HG02678 (cell line): Measurements from ENCODE around the gene AMT.

ENCODE experiments used
- ATAC-seq: cut with Tn5 transposase; IDR thresholded peaks from one replicate; pipeline ENCODE4 v1.9.1; 2021; ENCODE audit warnings: mild to moderate bottlenecking, moderate library complexity; ENCODE audit not compliant: unreplicated experiment

Gene AMT, protein sequence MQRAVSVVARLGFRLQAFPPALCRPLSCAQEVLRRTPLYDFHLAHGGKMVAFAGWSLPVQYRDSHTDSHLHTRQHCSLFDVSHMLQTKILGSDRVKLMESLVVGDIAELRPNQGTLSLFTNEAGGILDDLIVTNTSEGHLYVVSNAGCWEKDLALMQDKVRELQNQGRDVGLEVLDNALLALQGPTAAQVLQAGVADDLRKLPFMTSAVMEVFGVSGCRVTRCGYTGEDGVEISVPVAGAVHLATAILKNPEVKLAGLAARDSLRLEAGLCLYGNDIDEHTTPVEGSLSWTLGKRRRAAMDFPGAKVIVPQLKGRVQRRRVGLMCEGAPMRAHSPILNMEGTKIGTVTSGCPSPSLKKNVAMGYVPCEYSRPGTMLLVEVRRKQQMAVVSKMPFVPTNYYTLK

DNA sequence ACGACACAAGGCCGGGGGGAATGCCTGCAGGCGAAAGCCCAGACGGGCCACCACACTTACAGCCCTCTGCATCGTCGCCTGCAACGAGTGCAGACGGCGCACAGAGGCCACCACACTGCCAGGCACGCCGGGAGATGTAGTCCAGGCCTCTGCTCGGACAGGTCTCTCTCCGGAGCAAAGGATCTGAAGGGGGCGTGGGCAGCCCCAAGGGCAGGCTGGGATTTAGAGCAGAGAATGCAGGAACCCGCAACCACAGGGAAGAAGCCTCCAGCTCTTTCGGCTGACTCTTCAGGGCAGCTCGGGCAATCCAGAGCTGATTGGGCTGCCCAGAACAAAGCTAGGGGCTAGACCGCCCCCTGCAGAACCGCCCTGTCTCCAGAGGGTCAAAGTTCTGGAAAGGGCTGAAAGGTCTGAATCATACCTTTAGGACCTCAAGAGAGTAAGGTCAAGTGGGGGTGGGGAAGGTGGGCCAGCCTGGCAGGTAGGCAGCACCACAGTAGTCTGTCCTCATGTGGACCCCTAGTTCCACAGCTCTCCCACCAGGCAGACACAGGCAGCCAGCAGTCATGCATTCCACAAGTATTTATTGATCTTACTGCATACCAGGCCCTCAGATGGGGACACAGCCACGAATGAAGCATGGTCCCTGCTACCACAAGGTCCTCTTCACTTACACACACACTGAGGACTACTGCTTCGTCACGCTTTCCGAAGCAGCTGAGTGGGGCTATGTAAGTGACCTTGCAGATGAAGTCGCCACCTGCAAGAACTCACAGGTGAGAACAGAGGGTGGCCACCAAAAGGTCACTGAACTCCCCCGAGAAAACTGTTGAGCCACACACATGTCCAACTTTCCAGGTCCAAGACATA, at the start of gene AMT:
AMT (minus strand) TSS at position 95 of the 870 bp plus-strand sequence; CDS start at position 72, 23 bp downstream.
- no peak for ATAC-seq

DNA sequence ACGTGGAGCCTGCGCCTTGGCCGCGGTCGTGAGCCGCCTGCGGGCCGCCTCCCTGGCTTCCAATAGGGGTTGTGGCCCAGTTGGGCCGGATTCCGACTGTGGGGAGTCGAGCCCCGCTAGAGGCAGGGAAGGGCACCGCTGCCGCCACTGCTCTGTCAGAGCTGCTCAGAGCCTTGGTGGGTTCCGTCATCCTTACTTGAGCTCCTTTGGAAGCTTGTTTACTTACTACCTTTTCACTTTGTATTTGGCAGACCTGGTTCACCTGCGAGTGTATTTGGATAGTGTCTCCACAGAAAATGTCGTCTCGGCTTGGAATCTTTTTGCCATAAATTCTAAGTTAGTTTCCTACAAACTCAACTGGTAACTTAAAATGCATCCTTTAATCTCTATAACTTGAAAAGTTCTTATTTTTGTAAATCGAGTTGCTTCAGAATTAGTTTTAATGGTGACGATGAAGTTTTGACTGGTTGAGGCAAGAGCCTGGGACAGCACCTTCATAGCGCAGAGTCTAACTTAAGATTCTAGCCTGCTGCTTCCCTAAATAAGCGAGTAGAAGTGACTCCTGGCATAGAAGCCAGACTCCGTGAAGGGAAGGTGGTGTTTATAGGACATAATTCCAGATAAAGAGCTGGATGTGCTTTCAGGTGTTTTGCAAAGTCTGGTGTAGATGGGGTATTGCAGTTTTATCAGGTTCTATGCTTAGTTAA, 48.6 kb upstream of the AMT start:
- peak; percentile 20 for ATAC-seq

DNA sequence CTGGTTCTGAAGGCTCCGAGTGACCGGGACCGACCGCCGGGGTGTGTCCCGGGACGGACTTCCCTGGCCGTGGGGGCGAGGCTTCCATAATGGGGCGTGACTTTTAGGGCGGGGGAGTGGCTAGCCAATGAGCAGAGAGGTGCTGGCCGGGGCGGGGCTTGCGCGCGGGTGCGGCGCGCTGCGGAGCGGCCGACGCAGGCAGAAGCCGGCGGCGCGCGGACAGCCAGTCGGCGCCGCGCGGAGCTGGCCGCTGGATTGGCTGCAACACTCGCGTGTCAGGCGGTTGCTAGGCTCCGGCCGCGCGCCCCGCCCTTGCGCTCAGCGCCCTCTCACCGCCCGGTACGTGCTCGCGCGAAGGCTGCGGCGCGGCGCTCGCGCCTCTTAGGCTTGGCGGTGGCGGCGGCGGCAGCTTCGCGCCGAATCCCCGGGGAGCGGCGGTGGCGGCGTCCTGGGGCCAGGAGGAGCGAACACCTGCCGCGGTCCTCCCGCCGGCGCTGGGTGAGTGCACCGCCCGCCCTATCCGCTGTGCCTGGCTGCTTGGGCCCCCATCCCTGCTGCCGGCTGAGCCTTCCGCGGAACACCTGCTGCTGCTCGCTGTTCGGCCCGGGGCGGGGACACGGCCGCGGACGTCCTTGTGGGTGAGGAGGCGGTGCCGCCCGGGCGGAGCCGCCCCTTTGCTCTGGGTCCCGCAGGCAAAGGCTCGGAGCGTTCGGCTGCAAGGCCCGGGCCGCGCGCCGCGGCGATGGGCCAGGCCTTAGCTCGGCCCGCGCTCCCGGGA, 47.9 kb upstream of the AMT start, which contains the start of gene DAG1:
DAG1 (plus strand) TSS at position 332 of the 778 bp plus-strand sequence. CDS start 40,268 bp downstream, outside the sequence.
- peak; percentile 84 for ATAC-seq

DNA sequence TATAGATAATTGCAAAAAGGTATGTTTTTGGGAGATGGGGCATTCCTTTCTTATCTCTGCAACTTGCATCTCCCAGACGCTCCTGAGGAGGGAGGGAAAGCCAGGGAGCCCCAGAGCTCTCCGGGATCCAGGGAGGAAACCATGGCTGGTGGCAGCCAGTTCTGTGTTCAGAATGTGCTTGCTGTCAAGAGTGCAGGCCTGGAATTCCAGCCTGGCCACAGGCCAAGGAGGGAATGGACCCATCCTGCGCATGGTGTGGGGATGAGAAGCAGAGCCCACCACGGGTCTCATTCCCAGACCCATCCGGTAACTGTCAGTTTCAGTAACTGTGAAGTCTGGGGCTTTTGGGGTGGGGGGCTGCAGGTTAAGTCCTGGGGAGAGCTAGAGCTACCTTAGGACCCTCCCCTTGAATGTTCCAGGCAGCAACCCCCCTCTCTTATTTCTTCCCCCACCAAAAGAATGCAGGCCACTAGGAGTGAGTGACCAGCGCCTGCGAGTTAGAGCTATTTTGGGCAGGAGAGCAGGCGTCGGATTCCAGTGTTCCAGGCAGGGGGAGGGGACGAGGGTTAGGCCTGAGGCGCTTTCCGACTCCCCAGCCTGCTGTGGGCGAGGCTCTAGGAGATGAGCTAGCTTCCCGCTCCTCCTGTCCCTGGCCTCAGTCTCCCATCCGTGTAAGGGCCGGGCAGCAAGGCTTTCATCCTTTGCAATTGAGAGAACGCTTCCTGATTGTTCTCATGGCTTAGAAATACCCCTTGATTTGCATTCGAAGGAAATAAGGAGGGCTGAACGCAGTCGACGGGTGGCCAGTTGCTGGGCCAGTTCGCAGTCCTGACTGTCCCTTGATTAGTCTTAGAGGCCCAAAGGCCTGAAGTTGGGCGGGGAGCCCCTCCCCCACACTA, 47.0 kb upstream of the AMT start:
- no peak for ATAC-seq

DNA sequence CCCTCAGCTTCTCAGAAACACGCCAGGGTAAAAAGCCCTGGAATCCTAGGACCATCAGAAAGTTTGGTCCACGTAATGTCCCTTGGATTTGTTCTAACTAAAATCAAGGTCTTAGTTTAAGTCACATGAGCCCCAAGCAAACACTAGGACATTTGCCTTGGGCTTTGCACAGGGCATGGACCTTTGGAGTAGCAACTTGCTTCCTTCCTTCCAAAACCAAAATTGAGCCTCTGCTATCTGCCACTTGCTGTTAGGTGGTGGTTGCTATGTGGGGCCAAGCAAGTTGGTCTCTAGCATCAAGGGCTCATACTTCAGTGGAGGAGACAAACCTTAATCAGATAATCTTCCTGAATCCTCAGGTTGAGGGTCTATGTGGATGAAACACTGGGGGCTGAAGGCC, 43.8 kb upstream of the AMT start:
- ATAC-seq = no peak

DNA sequence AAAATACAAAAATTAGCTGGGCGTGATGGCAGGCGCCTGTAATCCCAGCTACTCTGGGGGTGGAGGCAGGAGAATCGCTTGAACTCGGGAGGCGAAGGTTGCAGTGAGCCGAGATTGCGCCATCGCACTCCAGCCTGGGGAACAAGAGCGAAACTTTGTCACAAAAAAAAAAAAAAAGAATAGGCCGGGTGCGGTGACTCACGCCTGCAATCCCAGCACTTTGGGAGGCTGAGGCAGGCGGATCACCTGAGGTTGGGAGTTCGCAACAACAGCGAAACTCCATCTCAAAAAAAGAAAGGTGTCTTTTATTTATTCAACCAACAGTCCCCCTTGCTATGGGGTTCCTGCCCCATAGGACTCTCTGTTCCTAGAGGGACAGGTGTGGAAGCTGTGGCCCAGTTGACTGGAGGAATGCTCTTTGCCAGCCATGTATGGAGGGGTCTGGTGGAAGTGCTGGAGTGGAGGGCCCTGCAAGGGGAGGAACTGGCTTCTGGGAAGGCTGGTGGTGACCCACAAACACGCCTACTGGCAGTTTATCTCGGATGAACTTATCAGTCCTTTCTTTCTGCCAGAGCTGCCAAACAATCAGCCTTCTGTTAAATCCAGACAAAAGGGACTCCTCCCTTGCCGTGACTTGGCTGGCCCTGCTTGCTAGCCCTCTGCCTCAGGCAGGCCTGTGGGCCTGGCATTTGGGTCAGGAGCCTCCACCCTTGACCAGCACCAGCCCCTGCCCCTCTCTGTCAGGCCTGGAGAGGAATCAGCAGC, 43.2 kb upstream of the AMT start:
- no peak for ATAC-seq

DNA sequence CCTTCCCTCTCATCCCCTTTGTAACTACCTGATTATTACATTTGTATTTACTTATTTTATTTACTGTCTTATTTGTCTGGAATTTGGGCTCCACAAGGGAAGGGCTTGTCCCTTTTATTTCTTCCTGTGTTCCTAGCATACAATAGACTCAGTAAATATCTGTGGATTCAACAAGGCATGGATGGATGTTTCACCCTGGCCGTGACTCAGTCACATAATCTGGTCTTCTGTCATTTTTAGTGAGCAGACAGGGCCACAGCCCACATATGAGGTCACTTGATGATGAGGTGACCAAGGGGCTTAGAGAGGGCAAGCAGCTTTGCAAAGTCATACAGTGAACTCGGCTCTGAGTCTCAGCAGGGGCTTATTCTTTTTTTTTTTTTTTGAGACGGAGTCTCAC, 39.9 kb upstream of the AMT start:
- ATAC-seq = no peak

DNA sequence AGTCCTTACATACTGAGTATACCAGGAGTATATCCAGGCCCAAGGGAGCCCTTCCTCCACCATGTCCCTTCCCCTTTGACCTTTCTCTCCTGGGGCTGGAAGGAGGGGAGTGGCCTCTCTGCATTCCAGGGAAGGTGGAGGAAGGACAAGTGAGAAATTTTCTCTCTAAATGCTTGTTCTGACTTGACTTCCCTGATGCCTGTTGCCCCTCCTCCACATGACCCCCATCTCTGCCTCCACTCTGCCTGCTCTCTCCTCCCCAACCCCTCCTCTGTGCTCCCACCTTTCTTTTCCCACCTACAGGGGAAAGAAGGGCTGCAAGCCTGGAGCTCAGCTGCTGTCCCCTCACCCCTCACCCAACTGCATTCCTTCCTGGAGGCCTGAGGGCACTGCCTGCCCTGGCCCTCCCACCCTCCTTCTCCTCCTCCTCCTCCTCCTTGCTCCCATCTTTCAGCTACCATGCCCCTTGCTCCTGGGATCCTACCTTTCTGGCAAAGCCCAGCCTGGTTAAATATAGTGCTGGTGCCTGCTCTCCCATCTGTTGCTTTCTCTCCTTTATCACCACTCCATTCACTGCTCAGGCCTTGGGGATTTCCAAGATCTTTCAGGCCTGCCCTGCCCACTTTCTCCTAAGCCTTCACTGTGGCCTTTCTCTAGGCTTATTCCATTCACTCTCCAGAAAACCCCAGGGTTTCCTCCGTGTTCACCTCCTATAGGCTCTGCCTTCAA, 39.3 kb upstream of the AMT start:
- no peak for ATAC-seq

DNA sequence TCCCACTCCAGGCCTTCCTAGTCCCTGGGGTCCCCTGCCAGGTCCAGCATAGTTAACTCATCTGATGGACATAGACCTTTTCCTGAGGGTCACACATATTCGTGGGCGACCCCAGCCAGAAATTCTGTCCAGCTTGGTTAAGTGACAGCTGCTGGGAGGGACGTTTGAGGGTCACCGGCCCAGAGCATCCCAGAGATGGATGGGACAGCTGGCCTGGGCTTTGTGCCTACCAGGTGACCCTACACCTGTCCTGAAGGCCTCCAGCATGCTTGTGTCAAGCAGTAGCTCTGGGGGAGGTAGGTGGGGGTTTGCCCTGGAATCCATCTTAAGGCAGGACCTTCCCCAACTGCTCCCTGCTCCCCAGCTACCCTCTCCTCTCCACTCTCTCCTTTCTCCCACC, 38.7 kb upstream of the AMT start:
- no peak for ATAC-seq

DNA sequence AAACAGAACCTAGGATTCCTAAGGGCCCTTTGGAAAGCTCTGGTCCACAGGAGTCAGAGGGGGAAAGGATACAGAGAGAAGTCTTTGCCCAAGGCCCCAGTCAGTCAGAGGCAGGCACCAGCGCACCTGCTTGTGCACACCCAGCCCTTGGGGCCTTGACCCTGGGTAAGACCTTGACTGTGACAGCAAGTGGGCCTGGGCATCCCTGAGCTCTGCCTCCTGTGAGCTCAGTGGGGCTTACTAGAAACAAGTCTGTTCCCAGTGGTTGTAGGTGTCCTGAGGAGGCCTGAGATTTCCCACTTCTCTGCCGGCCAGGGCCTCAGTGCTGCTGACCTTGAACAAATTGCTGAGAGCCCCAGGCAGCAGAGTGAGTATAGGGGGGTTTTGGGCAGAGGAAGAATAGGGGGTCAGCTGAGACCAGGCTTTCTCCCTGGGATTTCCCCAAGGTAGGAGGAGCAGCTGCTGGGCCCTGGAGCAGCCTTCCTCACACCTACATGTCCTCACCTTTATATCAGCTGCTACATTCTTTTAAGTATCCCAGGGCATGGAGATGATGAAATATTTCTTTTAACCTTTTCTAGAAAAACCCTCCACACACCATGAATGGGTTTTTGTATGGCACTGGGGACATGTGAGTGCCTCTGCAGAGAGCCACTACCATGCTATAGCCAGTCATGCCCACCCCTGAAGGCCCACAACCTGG, 38.1 kb upstream of the AMT start:
- no peak for ATAC-seq

DNA sequence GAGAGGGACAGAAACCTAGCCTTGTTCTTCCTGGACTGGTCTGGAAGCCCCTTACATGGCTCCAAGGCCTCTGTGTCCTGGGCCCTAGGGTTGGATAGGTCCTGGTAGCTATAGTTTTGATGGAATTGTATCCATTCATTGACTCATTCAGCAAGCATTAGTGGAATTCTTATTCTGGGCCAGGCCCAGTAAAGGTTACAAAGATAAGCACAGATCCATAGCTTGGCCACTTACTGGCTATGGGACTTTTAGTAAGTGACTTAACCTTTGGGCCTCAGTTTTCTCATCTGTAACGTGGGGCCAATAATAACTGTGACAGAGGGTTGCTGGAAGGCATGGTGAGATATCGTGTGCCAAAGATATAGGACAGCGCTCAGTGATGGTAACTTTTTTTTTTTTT, 34.2 kb upstream of the AMT start:
- ATAC-seq = no peak

DNA sequence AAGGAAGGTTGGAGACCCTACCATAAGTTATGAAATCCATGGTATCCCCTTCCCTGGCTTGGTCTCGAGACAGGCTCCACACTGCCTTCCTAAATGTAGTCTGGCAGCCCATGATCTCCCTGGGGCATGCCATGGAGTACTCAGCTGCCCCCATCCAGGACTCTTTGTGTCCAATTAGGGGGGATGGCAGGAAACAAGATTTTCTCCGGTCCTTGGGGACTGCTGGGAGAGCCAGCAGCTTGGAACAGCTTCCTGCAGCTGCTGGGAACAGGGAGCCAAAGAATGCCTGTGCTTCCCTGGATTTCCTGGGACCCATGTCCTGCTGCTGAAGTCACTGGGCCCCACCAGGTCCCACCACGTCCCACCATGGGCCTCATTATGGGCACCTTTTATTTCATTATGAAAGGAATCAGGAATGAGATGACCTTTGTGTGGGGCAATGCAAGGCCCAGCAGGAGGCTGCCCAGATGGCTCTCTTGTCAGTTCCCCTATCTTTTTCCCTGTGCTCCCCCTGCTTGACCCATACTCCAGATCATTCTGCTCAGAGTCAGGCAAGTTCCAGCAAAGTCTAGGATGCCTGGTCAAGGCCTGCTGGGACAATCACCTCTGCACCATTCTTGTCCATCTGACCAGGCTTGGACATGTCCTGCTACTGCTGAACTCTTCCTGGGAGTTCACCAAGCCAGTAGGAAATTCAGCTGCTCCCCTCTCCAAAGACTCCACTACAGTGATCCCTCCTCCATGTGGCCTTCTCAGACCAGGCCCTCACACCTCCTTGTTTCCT, 32.8 kb upstream of the AMT start:
- ATAC-seq = no peak

DNA sequence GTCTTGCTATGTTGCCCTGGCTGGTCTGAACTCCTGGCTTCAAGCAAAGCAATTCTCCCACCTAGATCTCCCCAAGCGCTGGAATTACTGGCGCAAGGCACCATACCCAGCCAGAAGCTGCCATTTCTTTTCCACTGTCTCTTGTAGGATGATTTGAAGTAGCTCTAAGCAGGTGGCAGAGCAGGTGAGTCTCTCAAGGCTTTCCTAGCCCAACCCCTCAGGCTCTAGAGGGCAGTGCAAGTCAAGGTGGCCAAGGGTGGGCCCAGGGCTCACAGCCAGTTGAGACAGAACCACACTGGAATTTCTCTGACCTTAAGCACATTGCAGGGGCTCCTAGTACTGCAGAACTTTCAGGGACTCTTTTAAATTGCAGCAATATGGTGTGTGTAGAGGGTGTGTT, 32.2 kb upstream of the AMT start:
- ATAC-seq = no peak

DNA sequence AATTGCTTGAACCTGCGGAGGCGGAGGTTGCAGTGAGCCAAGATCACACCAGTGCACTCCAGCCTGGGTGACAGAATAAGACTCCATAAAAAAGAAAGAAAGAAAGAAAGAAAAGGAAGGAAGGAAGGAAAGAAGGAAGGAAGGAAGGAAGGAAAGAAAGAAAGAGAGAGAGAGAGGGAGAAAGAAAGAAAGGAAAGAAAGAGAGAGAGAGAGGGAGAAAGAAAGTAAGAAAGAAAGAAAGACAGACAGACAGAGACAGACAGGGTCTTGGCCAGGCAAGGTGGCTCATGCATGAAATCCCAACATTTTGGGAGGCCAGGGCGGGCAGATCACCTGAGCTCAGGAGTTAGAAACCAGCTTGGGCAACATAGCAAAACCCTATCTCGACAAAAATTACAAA, 31.3 kb upstream of the AMT start:
- no peak for ATAC-seq

DNA sequence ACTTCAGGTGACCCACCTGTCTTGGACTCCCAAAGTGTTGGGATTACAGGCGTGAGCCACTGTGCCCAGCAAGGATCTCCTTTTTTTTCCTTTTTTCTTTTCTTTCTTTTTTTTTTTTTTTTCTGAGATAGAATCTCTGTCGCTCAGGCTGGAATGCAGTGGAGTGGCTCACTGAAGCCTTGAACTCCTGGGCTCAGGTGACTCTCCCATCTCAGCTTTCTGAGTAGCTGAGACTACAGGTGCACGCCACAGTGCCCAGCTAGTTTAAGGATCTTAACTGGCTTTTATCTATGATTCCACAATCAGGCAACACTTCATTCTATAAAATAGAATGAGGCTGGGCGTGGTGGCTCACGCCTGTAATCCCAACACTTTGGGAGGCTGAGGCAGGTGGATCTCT, 23.1 kb upstream of the AMT start:
- no peak for ATAC-seq

DNA sequence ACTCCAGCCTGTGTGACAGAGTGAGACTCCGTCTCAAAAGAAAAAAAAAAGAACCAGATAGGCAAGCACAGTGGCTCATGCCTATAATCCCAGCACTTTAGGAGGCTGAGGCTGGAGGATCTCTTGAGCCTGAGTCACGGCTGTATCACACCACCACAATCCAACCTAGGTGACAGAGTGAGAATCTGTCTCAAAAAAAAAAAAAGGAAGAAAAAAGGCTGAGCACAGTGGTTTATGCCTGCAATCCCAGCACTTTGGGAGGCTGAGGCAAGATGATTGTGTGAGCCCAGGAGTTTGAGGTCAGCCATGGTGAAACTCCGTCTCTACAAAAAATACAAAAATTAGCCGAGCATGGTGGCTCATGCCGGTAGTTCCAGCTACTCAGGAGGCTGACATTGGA, 12.5 kb upstream of the AMT start:
- no peak for ATAC-seq

DNA sequence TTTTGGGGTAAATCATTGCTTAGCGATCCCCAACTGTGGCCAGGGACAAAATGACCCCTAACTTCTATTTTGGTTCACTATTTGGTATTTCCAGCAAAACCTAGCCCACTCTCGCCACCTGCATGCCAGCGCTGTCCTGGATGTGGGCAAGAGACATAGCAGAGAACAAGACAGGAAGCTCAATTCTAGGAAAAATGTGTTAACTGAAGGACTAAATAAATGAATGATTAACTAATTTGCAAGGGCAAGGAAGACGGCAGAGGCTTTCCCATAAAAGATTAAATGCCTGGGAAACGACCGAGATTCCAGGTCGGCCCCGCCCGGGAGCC, 6.4 kb upstream of the AMT start:
- ATAC-seq = no peak
